Thymus (tissue), 11 donors: Measurements from ENCODE around the gene RUNX3. TPM values are rescaled to one million over a fixed set of nuclear protein-coding genes. Genes with fewer than 3 reads are reported as not detected.
A peak's percentile ranks its signal among the peaks of the same experiment; 100 is the strongest.

Source experiments
- DNase-seq, 9 donors: peaks; one replicate each; pipeline ENCODE4 v3.0.0-alpha.2; 2013; ENCODE audit warnings: low spot score in 9 of 9, low read depth in 6 of 9, missing footprints in 1 of 9
- H3K27ac ChIP-seq, 2 donors: one replicate each; pipeline ENCODE4 v1.5.1; 2013; ENCODE audit warnings: control low read depth in 1 of 2, low read depth in 1 of 2, low read length in 1 of 2, mild to moderate bottlenecking in 1 of 2, moderate library complexity in 1 of 2
- H3K27me3 ChIP-seq, 2 donors: one replicate each; pipeline ENCODE4 v1.5.1; 2013; ENCODE audit warnings: low read length in 1 of 2; ENCODE audit not compliant: control insufficient read depth in 2 of 2, insufficient read depth in 1 of 2
- H3K36me3 ChIP-seq, 2 donors: one replicate each; pipeline ENCODE4 v1.5.1; 2013; ENCODE audit warnings: low read length in 1 of 2, mild to moderate bottlenecking in 1 of 2, moderate library complexity in 1 of 2; ENCODE audit not compliant: control insufficient read depth in 2 of 2, insufficient read depth in 2 of 2
- H3K4me1 ChIP-seq, 2 donors: one replicate each; pipeline ENCODE4 v1.5.1; 2013; ENCODE audit warnings: low read length in 2 of 2; ENCODE audit not compliant: control insufficient read depth in 2 of 2, insufficient read depth in 2 of 2
- H3K4me3 ChIP-seq, 2 donors: one replicate each; pipeline ENCODE4 v1.5.1; 2013; ENCODE audit warnings: low read length in 2 of 2, control low read depth in 1 of 2, mild to moderate bottlenecking in 1 of 2
- H3K9me3 ChIP-seq, 2 donors: one replicate each; pipeline ENCODE4 v1.5.1; 2013; ENCODE audit warnings: low read length in 1 of 2, mild to moderate bottlenecking in 1 of 2; ENCODE audit not compliant: control insufficient read depth in 2 of 2, insufficient read depth in 1 of 2
- WGBS: extraction: QIAGEN DNeasy Blood & Tissue Kit; methylation state at CpG from one replicate; pipeline ENCODE4 v1.1.7; 2013; 5-methylcytosine and 5-hydroxymethylcytosine counted together
- polyA plus RNA-seq: library from polyadenylated mRNA; stranded (reverse); fragments of 200-250 nt; gene quantifications from one replicate; pipeline ENCODE4 v1.2.3, GENCODE V29; 2013
- total RNA-seq: library from RNA; stranded (reverse); fragments of 120-200 nt; gene quantifications from one replicate; pipeline ENCODE4 v1.2.4, GENCODE V29; 2013
- donor health status: healthy.

Gene RUNX3
- total and polyA plus RNA-seq, 2 donors: 4.9 to 13.6 TPM

GRCh38 chr1:24951810-24952412, 21.8 kb upstream of the RUNX3 start:
- no peak for DNase-seq
- peaks cover 17 to 77% of the 10 kb centered on the region in 2 donors for H3K4me1 ChIP-seq
- H3K27ac ChIP-seq: no peak overlapping the region
- peaks cover 0 to 4% of the 10 kb centered on the region in 2 donors for H3K36me3 ChIP-seq
- no peak overlapping the region for H3K4me3 ChIP-seq
- no peaks in the 10 kb centered on the region for H3K27me3 ChIP-seq
- 97% methylated on average over 2 of the region's 2 CpGs for WGBS
- H3K9me3 ChIP-seq: no peaks in the 10 kb centered on the region

GRCh38 chr1:24951337-24951736, 21.3 kb upstream of the RUNX3 start:
- H3K4me3 ChIP-seq: no peak overlapping the region
- H3K27ac ChIP-seq: no peak overlapping the region
- no peaks in the 10 kb centered on the region for H3K9me3 ChIP-seq
- DNase-seq: no peak
- no peaks in the 10 kb centered on the region for H3K27me3 ChIP-seq
- WGBS: 81% methylated on average over 6 of the region's 6 CpGs
- peaks cover 17 to 74% of the 10 kb centered on the region in 2 donors for H3K4me1 ChIP-seq
- peaks cover 0 to 4% of the 10 kb centered on the region in 2 donors for H3K36me3 ChIP-seq

- Histone ChIP-seq H3K36me3 (no peaks in the 10 kb centered on the region), H3K9me3 (no peaks in the 10 kb centered on the region), H3K4me1 (peaks cover 12 to 60% of the 10 kb centered on the region in 2 donors), H3K27ac (no peak overlapping the region), H3K4me3 (no peak overlapping the region), H3K27me3 (no peaks in the 10 kb centered on the region)
- 93% methylated on average over 12 of the region's 12 CpGs for WGBS
- DNase-seq: no peak
Measured at GRCh38 chr1:24949331-24949881, 19.3 kb upstream of the RUNX3 start.

- DNase-seq: peak in 3 of 9 donors; percentile 46 to 65 (median 50)
- H3K4me3 ChIP-seq: no peak overlapping the region
- H3K27ac ChIP-seq: no peak overlapping the region
- WGBS: 48% methylated on average over 9 of the region's 9 CpGs
- peaks cover 12 to 60% of the 10 kb centered on the region in 2 donors for H3K4me1 ChIP-seq
- no peaks in the 10 kb centered on the region for H3K27me3 ChIP-seq
- no peaks in the 10 kb centered on the region for H3K36me3 ChIP-seq
- no peaks in the 10 kb centered on the region for H3K9me3 ChIP-seq
Measured at GRCh38 chr1:24948079-24948827, 18.2 kb upstream of the RUNX3 start.

GRCh38 chr1:24946861-24947658, 17.0 kb upstream of the RUNX3 start:
- Histone ChIP-seq H3K4me3 (no peak overlapping the region), H3K4me1 (peaks cover 12 to 52% of the 10 kb centered on the region in 2 donors), H3K27ac (no peak overlapping the region), H3K36me3 (no peaks in the 10 kb centered on the region), H3K9me3 (peaks cover 0 to 3% of the 10 kb centered on the region in 2 donors), H3K27me3 (no peaks in the 10 kb centered on the region)
- WGBS: 85% methylated on average over 13 of the region's 13 CpGs
- DNase-seq: no peak

- Histone ChIP-seq H3K9me3 (peaks cover 0 to 3% of the 10 kb centered on the region in 2 donors), H3K4me1 (peaks cover 12 to 47% of the 10 kb centered on the region in 2 donors), H3K36me3 (peaks cover 0 to 2% of the 10 kb centered on the region in 2 donors), H3K27ac (no peak overlapping the region), H3K4me3 (no peak overlapping the region), H3K27me3 (no peaks in the 10 kb centered on the region)
- no peak for DNase-seq
- WGBS: 97% methylated on average over 10 of the region's 10 CpGs
Measured at GRCh38 chr1:24945354-24946326, 15.6 kb upstream of the RUNX3 start.

- no peak overlapping the region for H3K4me3 ChIP-seq
- H3K27ac ChIP-seq: no peak overlapping the region
- peaks cover 0 to 3% of the 10 kb centered on the region in 2 donors for H3K9me3 ChIP-seq
- 97% methylated on average over 3 of the region's 3 CpGs for WGBS
- peaks cover 0 to 2% of the 10 kb centered on the region in 2 donors for H3K36me3 ChIP-seq
- no peaks in the 10 kb centered on the region for H3K27me3 ChIP-seq
- H3K4me1 ChIP-seq: peaks cover 12 to 40% of the 10 kb centered on the region in 2 donors
- DNase-seq: no peak
Measured at GRCh38 chr1:24944318-24944717, 14.2 kb upstream of the RUNX3 start.

- peaks cover 0 to 3% of the 10 kb centered on the region in 2 donors for H3K9me3 ChIP-seq
- WGBS: 98% methylated on average over 19 of the region's 19 CpGs
- no peak for DNase-seq
- no peak overlapping the region for H3K4me3 ChIP-seq
- peaks cover 0 to 2% of the 10 kb centered on the region in 2 donors for H3K36me3 ChIP-seq
- no peaks in the 10 kb centered on the region for H3K27me3 ChIP-seq
- peaks cover 4 to 26% of the 10 kb centered on the region in 2 donors for H3K4me1 ChIP-seq
- no peak overlapping the region for H3K27ac ChIP-seq
Measured at GRCh38 chr1:24942789-24943188, 12.7 kb upstream of the RUNX3 start.
